HG03108 (cell line): ENCODE measurements around the gene QSOX2.

Source experiments
- ATAC-seq: cut with Tn5 transposase; IDR thresholded peaks from one replicate; pipeline ENCODE4 v1.9.1; 2021; ENCODE audit warnings: moderate library complexity; ENCODE audit not compliant: unreplicated experiment

Gene QSOX2

GRCh38 chr9:136252281-136252680 is 6.7 kb upstream of the QSOX2 start:
- no peak for ATAC-seq

- ATAC-seq: no peak
Measured at GRCh38 chr9:136251264-136252115, 5.9 kb upstream of the QSOX2 start.

- no peak for ATAC-seq
Measured at GRCh38 chr9:136250676-136251075, 5.1 kb upstream of the QSOX2 start.

- no peak for ATAC-seq
Measured at GRCh38 chr9:136249877-136250559, 4.4 kb upstream of the QSOX2 start.

GRCh38 chr9:136248951-136249876 is 3.6 kb upstream of the QSOX2 start:
- no peak for ATAC-seq

- no peak for ATAC-seq
Measured at GRCh38 chr9:136247947-136248637, 2.5 kb upstream of the QSOX2 start.

GRCh38 chr9:136247551-136247916 is 1.9 kb upstream of the QSOX2 start:
- ATAC-seq: no peak

- no peak for ATAC-seq
Measured at GRCh38 chr9:136246849-136247550, 1.4 kb upstream of the QSOX2 start.

GRCh38 chr9:136244969-136245218 is 718 bp downstream of the QSOX2 start:
- ATAC-seq: no peak

- ATAC-seq: no peak
Measured at GRCh38 chr9:136244122-136244968, 1.3 kb downstream of the QSOX2 start.

GRCh38 chr9:136243631-136244030 is 2.0 kb downstream of the QSOX2 start:
- no peak for ATAC-seq

- ATAC-seq: no peak
Measured at GRCh38 chr9:136242918-136243525, 2.6 kb downstream of the QSOX2 start.

- ATAC-seq: no peak
Measured at GRCh38 chr9:136242248-136242647, 3.4 kb downstream of the QSOX2 start.

GRCh38 chr9:136241542-136241941 is 4.1 kb downstream of the QSOX2 start:
- ATAC-seq: no peak

- ATAC-seq: no peak
Measured at GRCh38 chr9:136240941-136241340, 4.7 kb downstream of the QSOX2 start.

- ATAC-seq: no peak
Measured at GRCh38 chr9:136239983-136240330, 5.7 kb downstream of the QSOX2 start.

GRCh38 chr9:136239135-136239982 is 6.3 kb downstream of the QSOX2 start:
- ATAC-seq: no peak

- ATAC-seq: no peak
Measured at GRCh38 chr9:136238342-136238732, 7.3 kb downstream of the QSOX2 start.
